Urothelium cell line (cell line): Measurements from ENCODE around the gene SCGB1A1.
"Not testable (repeated sequence)": the region's sequence is repeated elsewhere in the genome, so short reads cannot be mapped to it uniquely, and the experiment has no call there.

Experiments used
- DNase-seq: peaks from one replicate; pipeline ENCODE4 v3.0.0; 2011; ENCODE audit warnings: low spot score, mixed read lengths
- FAIRE-seq: peaks from 2 replicates; lab custom pipeline; 2011; peaks lifted over from hg19 to GRCh38; lab: Jason Lieb, UNC

Gene SCGB1A1

DNA sequence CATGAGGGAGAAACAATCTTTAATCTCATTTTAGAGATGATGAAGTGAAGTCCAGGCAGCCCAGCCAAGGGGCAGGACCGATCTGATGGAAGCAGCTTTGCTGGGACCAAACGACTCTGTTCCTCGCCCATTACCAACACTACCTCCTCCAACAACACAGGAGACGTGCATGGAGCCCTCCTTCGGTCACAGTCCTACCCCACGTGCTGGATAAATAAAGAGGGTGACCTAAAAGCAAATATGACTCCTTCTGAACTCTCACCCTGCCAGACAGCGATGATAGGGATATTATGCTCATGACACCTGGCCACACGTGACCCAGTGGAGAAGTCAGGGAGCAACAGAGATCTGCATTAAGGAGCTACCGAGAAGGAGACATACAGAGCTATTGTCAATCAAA, 26.0 kb downstream of the SCGB1A1 start:
- FAIRE-seq (no peak), DNase-seq (no peak)

DNA sequence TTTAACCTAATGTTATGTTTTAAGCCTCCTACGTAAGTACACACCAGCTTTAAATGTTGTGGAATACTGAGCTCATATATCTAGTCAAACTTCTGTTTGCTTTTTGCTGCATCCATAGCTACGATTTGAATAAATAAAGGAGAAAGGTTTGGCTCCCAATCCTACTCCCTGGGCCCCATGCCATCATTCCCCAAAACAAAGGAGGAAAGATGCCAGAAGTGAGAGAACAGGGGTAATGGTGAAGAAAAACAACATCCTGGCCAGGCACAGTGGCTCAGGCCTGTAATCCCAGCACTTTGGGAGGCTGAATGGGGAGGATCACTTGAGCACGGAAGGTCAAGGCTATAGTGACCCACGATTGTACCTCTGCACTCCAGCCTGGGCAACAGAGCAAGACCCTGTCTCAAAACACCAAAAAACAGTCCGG, 26.5 kb downstream of the SCGB1A1 start:
- no peak for FAIRE-seq
- no peak for DNase-seq

DNA sequence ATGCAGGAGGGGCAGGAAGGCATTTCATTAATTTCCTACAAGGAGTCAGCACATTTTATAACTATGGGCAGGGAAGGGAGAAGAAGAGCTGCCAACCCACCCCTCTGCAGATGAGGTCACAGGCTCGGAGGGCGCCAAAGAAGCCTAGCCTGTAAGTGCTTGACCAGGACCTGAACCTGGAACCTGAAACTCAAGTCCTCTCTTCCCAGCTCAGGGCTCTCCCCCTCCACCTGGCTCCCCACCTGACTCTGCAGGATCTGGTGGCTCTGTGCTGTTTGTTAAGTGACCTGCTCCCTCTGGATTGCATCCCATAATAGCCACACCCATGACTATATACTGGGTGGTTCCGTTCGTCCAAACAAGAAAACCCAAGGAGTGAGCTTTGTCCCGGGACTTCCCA, 27.3 kb downstream of the SCGB1A1 start:
- FAIRE-seq (no peak), DNase-seq (no peak)

DNA sequence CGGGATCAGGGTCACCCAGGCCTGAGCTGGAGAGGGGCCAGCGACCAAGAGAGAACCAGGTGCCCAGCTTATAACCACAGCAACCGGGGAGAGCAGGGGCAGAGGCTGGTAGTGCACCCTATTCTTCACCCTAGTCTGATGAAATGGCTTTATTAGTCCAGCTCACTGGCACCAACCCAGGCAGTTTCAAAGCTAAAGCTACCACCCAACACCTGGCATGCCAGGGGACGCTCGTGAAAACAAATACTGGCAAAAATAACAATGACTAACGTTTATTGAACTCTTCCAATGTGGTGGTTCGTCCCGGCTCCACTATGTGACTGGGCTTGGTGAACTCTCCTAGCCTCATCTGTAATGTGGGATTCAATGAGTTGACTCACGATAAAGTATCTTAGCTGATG, 30.6 kb downstream of the SCGB1A1 start:
- FAIRE-seq, result no peak
- peak; percentile 63 for DNase-seq

DNA sequence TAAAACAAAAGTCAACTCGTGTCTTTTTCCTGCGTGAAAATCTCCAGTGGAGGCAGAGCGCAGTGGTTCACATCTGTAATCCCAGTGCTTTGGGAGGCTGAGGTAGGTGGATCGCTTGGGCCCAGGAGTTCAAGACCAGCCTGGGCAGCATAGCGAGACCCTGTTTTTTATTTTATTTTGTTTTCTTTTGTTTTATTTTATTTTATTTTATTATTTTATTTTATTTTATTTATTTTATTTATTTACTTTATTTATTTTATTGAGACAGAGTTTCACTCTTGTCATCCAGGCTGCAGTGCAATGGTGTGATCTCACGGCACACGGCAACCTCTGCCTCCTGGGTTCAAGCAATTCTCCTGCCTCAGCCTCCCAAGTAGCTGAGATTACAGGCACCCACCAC, 31.1 kb downstream of the SCGB1A1 start:
- not testable (repeated sequence) for DNase-seq, FAIRE-seq

DNA sequence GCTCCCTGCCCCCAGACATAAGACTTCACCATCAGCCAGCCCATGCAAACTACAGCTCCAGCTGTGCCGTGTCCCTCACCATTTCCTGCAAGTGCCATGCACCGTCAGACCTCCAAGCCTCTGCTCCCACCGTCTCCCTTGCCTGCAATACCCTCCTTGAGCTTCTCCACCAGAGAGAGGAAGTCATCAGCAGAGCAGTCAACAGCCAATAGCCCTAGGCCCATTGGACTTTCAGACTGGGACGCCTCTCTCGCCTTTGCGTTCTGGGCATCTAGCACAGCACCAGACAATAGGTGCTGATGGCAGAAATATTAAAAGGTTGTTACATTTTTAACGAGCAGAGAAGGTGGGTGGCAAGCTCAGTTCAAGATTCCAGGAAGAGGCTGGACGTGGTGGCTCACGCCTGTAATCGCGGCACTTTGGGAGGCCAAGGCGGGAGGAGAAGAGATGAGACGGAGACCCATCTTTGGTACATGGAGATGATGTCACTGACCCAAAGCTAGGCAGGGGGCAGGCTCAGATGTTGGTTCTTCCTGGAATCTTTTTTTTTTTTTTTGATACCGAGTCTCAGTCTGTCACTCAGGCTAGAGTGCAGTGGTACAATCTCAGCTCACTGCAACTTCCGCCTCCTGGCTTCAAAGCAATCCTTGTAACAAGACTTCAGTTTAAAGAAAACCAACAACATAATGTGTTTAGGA, 31.9 kb downstream of the SCGB1A1 start:
- FAIRE-seq, result no peak

DNA sequence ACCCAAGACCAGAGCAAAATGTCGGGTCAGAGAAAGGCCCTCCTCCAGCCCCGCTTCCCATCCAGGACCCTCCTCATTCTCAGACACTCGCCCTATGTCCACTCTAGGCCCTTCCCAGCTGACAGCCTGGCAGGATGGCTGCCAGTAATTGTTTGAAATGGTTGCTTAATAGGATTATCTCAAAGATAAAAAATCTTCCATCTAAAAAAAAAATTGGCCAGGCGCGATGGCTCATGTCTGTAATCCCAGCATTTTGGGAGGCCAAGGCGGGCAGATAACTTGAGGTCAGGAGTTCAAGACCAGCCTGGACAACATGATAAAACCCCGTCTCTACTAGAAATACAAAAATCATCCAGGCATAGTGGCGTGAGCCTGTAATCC, 32.4 kb downstream of the SCGB1A1 start:
- DNase-seq (no peak), FAIRE-seq (no peak)

More for the DNA sequence above, 31.9 kb downstream of the SCGB1A1 start:
- DNase-seq, result no peak

DNA sequence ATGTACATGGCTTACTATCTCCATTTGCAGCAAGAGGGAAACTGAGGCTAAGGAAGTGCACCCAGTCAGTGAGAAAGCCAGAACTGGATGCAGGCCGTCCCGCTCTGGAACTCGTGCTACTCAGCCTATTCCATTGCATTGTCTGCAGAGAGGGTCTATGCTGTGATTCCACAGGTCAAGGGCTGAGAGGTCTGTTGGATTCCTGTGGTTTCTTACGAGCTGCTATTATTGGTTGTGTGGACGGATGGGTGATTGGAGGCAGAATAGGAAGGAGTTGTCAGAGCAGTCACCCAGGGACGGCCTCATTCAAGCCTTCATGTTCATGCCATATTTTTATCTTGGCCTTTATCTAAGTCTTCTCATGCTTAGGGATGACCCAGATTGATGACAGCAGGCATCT, 33.4 kb downstream of the SCGB1A1 start:
- FAIRE-seq, result no peak

DNA sequence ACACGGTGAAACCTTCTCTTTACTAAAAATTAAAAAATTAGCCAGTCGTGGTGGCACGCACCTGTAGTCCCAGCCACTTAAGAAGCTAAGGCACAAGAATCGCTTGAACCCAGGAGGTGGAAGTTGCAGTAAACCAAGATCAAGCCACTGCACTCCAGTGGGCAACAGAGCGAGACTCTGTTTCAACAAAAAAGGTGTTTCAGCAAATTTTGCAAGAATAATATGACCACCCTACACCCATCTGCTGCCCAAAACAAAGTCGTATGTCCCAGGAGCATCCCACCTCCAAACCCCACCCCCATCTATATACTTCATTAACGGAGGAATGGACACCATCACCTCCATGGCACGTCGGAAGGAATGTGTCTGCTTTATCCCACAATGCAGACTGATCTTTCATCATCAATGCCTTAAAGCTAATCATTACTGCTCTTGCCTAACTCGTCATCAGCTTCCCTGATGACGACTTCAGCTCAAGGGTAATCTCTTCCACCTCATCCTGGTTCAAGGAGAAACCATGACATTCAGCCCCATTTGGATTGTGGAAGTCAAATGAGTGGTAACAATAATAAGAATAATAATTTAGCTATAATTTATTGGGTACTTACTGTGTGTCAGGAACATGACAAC, 34.1 kb downstream of the SCGB1A1 start:
- no peak for DNase-seq
- no peak for FAIRE-seq

More for the DNA sequence above, 33.4 kb downstream of the SCGB1A1 start:
- DNase-seq, result no peak

DNA sequence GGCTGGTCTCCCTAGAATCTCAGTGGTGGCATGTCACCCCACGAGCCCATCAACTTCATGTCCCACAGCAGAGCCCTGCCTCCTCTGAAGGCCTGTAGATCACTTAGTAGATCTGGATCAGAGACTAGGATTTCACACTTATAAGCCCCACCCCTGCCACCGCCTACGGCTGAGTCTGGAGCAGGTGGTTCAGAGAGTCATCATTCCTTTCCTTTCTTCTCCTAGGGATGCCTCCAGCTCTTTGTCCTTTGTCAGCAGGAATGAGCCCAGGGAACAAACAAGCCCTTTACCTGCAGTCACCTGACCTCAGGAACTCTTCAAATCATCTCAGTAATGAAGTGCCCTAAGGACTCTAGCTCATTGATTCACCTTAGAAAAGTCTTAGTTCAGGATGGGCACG, 37.8 kb downstream of the SCGB1A1 start:
- FAIRE-seq (no peak), DNase-seq (no peak)

DNA sequence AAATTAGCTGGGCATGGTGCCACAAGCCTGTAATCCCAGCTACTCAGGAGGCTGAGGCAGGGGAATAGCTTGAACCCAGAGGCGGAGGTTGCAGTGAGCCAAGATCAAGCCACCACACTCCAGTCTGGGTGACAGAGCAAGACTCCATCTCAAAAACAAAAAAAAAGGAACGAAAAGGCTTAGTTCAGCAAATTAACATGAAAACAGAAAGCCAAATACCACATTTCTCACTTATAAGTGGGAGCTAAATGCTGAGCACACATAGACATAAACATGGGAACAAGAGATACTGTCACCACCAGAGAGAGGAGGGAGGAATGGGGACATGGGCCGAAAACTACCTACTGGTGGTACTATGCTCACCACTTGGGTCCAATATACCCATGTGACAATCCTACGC, 38.6 kb downstream of the SCGB1A1 start:
- DNase-seq (no peak), FAIRE-seq (no peak)

DNA sequence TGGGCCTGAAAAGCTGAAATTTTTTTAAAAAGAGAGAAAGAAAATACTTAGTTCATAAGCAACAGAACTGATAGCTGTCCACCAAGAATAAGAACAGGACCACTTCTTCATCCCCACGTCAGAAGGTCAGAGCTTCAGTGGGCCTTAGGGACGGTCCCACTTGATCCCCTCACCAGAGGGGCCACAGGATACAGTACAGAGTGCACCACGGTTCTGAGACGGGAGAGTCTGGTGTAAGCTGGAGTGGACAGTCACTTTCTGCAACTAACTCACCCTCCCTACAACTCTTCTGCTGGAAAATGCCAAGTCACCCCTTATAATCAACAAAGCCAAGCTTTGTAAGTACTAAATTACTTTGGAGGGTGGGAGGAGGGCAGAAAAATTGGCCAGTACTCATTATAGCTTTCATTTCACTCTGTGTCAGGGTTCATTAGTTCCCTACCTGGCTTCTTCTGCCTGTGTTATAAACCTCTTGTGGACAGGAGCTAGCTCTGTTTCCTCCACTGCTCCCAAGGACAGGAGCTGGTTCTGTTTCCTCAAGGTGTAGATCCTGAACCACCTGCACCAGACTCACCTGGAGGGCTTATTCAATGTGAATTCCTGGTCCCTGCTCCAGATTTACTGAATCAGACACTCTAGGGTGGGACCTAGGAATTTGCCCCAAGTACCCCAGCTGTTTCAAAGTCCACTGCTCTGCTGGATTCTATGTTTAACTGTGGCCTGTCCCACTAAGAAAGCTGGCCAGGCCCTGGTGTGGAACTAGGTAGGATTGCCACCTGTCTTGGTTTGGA, 39.6 kb downstream of the SCGB1A1 start:
- FAIRE-seq (no peak), DNase-seq (no peak)

DNA sequence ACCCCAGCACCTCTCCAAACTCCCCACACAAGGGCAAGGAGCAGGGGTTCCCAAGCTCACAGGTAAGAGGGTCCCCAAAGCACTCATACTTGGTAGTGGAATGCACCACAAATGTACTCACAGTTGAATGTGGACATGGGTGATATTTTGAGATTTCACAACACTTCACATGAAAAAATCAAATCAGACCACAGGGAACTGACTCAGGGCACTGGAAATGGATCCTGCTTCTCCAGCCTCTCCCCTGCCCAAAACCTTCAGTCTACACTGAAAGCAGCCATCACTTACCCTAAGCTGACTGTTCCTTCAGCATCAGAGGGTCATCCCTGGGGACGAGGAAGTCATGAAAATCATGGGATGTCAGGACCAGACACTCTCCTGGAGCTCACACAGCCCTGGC, 40.2 kb downstream of the SCGB1A1 start:
- no peak for DNase-seq
- FAIRE-seq, result no peak

DNA sequence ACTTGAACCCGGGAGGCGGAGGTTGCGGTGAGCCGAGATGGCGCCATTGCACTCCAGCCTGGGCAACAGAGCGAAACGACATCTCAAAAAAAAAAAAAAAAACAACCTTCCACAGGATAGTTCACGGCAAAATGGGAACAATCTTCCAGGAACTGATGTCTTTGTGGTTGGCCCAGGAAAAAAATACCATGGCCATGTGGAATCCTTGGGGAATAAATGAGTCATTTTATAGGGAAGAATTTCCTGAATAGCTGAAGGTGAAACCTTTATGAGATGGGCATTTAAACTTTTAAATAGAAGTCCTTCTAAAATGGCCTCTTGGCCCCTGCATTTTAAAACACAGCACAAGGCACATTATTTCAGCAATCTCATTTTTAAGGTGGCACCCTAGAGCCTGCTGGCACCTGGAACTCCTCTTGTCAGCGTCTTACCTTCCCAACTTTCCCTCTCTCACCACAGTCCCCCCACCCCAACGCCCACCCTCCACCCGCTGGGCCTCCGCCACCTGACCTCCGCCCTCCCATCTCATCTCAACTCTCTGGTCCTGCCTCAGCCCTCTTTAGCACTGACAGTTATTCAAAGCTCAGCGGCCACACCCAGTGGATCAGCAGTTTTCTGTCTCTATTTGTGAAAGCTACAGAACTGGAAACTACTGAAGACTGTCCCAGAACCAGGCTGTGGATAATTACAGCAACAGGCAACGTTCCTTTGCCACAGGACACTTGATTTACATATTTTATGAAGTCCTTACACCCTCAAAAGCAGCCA, 43.1 kb downstream of the SCGB1A1 start:
- peak; percentile 69 for DNase-seq
- no peak for FAIRE-seq

DNA sequence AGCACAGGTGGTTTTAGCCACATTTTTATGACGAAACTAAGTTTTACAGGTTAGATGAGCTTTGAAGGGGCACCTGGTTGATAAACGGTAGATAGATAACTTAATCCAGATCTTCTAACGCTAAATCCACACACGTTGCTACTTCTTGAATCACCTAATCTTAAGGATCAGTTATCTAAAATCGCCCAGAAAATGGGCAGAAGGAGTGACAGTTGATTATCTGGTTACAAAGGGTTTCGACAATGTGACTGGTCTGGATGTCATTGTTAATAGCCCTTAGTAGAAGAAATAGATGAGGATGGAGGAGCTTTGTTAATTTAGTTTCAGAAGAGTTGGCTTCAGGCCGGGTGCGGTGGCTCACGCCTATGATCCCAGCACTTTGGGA, 43.7 kb downstream of the SCGB1A1 start:
- DNase-seq (no peak), FAIRE-seq (no peak)

DNA sequence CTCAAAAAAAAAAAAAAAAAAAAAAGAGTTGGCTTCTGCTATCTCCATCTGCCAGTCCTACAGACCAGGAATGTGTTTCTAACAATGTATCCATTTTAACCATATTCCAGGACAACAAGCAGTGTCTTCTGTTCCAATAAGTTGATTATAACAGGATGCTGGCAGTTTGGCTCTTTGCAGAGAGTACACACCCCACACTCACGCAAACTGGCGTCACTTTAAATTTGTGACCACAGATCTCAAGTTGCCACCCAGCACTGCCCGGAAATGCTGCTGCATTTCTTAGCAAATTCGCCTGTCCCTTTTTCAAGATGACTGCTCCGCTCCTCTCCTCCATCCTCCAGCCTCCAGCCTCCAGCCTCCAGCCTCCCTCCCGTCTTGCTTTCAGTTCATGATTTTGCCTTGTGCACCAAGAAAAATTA, 44.3 kb downstream of the SCGB1A1 start:
- FAIRE-seq (no peak), DNase-seq (no peak)

DNA sequence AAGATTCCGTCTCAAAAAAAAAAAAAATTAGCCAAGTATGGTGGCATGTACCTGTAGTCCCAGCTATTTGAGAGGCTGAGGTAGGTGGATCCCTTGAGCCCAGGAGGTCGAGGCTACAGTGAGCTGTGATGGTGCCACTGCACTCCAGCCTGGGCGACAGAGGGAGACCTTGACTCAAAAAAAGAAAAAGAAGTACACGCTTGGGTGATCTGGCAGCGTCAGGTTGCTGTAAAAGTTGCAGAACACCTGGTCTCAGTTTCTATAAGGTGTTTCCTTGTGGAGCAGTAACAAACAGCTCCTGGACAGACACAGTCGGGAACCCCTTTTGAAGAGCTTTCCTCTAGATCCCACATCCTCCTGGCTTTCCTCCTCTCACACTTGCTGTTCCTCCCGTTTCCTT, 45.8 kb downstream of the SCGB1A1 start:
- DNase-seq, result no peak
- FAIRE-seq, result no peak

DNA sequence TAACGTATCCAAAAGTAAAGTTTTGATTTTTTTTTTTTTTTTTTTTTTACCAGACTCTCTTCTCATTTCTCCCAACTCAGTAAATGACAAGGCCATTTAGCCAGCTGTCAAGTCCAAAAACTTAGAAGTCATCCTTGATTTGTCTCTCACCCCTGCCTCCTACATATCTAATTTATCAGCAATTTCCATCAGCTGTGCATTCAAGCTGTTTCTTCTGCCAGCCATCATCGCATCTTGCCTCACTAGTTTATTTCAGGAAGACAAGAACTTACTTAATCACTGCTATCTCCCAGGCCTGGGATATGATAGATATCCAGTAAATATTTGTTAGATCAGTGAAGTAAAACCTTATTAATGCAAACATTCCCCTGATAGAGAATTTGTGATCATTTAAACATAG, 47.6 kb downstream of the SCGB1A1 start:
- FAIRE-seq, result no peak

DNA sequence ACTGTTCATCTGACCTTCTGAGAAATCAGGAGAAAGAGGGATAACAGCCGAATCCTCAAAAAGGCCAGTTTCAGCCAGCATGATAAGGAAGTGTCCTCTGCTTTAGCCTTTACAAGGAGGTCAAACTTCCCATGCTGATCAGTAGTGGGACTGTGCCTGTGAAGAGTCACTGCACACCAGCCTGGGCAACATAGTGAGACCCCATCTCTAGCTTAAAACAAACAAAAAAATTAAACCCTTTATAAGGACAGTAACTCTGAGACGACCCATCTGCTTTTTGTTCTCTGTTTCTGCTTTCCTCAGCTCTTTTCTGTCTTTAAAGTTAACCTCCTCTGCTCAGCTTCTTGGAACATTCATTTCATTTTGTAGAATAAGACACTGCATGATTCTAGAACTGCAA, 49.7 kb downstream of the SCGB1A1 start:
- DNase-seq, result no peak
- no peak for FAIRE-seq

More for the DNA sequence above, 47.6 kb downstream of the SCGB1A1 start:
- DNase-seq, result no peak

DNA sequence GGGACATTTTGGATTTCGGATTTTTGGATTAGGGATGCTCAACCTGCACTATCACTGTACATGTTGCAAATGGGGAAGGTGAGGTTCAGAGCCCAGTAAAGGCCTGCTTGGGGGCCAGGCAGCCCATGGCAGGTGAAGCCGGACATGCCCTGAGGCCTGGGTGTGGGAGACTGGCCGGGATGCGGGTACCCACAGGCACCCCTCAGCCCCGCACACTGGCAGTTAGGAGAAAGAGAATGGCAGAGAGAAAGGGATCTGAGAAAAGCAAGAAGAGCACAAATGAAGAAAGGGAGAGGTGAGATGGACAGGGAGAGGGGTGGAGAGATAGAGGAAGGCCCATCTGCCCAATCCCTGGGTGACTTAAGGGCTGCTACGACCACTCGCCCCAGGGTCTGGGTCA, 52.8 kb downstream of the SCGB1A1 start:
- FAIRE-seq (no peak), DNase-seq (no peak)
